ENCODE measurements around the gene RCSD1.

The RCSD1 gene

DNA sequence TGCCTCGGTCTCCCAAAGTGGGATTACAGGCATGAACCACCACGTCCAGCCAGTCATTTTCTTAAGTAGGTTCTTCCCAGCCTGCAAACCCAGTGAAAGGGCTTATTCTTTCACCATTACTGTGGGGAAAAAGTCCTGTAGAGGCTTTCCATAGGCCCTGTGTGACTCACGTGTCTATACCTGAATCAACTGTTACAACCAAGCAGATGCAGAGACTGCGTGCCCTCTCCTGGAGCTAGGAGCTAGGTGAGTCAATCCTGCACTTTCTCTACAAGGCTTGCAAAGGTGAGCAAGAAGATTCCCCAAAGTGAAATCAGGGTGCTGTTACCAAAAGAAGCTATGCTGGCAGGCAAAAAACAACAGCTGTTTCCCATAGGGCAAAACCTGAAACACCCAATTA, 77.9 kb downstream of the RCSD1 start:
- H3K4me3 ChIP-seq (ENCODE audit: low read depth, low read length) = no peak overlapping the region
- TF ChIP-seq, protein P1, sequence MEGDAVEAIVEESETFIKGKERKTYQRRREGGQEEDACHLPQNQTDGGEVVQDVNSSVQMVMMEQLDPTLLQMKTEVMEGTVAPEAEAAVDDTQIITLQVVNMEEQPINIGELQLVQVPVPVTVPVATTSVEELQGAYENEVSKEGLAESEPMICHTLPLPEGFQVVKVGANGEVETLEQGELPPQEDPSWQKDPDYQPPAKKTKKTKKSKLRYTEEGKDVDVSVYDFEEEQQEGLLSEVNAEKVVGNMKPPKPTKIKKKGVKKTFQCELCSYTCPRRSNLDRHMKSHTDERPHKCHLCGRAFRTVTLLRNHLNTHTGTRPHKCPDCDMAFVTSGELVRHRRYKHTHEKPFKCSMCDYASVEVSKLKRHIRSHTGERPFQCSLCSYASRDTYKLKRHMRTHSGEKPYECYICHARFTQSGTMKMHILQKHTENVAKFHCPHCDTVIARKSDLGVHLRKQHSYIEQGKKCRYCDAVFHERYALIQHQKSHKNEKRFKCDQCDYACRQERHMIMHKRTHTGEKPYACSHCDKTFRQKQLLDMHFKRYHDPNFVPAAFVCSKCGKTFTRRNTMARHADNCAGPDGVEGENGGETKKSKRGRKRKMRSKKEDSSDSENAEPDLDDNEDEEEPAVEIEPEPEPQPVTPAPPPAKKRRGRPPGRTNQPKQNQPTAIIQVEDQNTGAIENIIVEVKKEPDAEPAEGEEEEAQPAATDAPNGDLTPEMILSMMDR (IDR thresholded peaks at IDR 0.05; ENCODE audit: control insufficient read depth, extremely low read depth, insufficient read depth) = no peak
- DNase-seq (ENCODE audit: low read depth) = no peak

DNA sequence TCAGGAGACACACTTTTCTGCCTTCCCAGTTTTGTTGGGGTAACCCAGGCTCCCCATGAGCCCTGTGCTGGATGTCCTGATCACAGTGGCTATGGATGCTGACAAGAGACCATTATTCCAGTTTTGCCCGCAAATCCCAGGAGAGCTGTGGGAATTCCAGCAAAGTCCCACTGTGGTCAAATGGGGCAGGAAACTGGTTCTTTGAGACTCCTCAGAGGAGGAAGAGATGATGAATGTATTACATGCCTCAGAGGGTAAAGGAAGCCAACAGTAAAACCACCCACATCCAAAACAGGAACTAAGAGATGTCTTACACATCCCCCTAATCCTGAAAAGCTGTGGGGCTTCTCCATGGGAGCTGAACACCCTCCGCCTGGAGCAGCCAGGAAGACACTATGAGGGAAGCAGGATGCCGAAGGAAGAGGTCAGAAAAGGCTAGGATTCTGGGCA, 78.9 kb downstream of the RCSD1 start:
- no peak overlapping the region for H3K4me3 ChIP-seq (ENCODE audit: low read depth, low read length)
- TF ChIP-seq, protein P1 (IDR thresholded peaks at IDR 0.05; ENCODE audit: control insufficient read depth, extremely low read depth, insufficient read depth) = no peak
- DNase-seq (ENCODE audit: low read depth) = no peak

DNA sequence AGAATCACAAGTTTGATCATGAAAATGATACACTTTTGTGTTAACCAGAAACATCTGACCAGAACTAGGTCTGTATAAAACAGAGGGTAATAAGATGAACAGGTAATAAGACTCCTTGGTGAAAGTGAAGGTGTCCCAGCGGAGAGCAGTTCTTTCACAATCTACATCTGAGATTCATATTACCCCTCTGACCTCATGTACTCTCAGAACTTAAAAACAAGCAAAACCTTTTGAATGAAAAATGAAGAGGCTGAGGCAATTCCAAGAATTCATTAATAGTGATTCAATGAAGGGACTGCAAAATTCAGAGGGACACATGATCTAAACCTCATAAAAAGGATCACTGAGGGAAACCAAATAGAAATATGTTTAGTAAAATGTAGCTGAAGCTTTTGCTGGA, 80.8 kb downstream of the RCSD1 start:
- no peak overlapping the region for H3K4me3 ChIP-seq (ENCODE audit: low read depth, low read length)

DNA sequence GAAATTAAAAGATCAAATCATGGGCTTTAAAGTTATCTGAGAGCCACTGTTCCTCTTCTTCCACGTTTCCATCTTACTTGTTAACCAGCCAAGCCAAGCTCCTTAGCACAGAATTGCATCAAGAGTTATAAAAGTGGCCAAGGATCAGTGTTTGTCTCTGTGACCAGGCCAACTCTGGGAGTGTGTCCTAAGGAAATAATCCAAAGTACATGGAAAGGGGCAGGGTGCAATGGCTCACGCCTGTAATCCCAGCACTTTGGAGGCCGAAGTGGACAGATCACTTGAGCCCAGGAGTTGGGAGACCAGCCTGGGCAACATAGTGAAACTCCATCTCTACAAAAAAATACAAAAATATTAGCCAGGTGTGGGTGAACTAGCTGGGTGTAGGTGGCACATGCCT, 81.8 kb downstream of the RCSD1 start:
- no peak overlapping the region for H3K4me3 ChIP-seq (ENCODE audit: low read depth, low read length)
- no peak for DNase-seq (ENCODE audit: low read depth)
- TF ChIP-seq, protein P1 (IDR thresholded peaks at IDR 0.05; ENCODE audit: control insufficient read depth, extremely low read depth, insufficient read depth) = no peak

More for the DNA sequence above, 80.8 kb downstream of the RCSD1 start:
- no peak for DNase-seq (ENCODE audit: low read depth)
- TF ChIP-seq, protein P1 (IDR thresholded peaks at IDR 0.05; ENCODE audit: control insufficient read depth, extremely low read depth, insufficient read depth) = no peak

DNA sequence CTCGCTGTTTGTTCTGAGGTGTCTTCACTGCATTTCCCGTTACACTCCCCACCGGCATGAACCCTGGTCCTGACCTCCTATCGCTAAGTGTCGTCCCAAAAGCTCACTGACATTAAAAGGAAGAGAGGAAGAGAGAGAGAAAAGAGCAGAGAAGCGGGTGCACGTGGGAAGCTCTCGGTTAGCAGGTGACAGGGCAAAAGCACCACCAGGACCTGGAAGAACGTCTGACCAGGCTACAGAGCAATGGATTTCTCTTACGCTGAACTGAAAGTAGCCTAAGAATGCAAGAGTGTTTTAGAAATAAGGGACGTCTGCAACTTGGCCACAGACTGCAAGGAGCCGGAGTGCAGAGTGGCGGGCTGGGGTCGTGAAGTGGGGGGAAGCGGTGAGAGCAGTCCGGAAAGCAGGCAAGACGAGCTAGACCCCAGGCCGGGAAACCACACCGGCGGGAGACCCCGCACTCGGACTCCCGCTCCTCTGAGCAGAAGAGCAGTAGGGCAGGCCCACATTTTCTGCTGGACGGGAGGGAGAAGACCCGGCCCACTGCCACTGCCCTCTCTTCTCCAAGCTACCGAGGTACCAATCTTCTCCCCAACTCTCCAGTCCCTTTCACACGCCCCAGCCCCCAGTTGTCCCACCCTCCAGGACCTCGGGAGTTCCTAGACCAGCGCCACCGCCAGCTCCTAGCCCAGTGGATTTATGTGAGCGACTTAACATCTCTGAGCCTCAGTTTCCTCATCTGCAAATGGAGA, 83.5 kb downstream of the RCSD1 start:
- TF ChIP-seq, protein P1 (IDR thresholded peaks at IDR 0.05; ENCODE audit: control insufficient read depth, extremely low read depth, insufficient read depth) = no peak
- DNase-seq (ENCODE audit: low read depth) = no peak

DNA sequence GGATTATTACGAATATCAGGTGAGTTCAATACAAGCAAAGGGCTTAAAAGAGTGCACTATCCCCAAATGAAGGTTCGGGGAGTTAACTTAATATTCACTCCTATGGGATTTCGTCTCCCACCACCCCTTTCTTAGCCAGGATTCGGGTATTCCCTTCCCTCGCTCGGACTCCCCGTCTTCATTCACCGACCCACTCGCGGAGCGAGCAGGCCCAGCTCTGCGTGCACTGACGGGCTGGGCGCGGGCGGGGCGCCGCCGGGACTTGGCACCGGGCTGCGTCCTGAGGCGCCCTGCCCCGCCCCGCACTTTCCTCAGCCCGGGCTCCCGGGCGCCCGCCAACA, 84.0 kb downstream of the RCSD1 start:
- TF ChIP-seq, protein P1 (IDR thresholded peaks at IDR 0.05; ENCODE audit: control insufficient read depth, extremely low read depth, insufficient read depth) = no peak
- H3K4me3 ChIP-seq (ENCODE audit: low read depth, low read length) = peak overlapping the region; percentile 60
- DNase-seq (ENCODE audit: low read depth) = peak; percentile 40

More for the DNA sequence above, 83.5 kb downstream of the RCSD1 start:
- peak overlapping the region; percentile 60 for H3K4me3 ChIP-seq (ENCODE audit: low read depth, low read length)

Data from LNCaP clone FGC (cell line).